BLaER1 treated with 17β-estradiol and CSF1 and Interleukin-3, amounts not matched to agents 10 nM and 100 nM (cell line): ENCODE data around the gene TEF.

Experiments
- H3K27ac ChIP-seq, 11 experiments: shearing (Covaris generic); formaldehyde crosslinking; 2 replicates each; pipeline ENCODE4 v1.8.1; 2022
- H3K27me3 ChIP-seq, 11 experiments: shearing (Covaris generic); formaldehyde crosslinking; 2 replicates each; pipeline ENCODE4 v1.8.1; 2022
- H3K36me3 ChIP-seq, 11 experiments: shearing (Covaris generic); formaldehyde crosslinking; 2 replicates each; pipeline ENCODE4 v1.8.1; 2022
- H3K4me1 ChIP-seq, 10 experiments: shearing (Covaris generic); formaldehyde crosslinking; 2 replicates each; pipeline ENCODE4 v1.8.1; 2022
- H3K4me2 ChIP-seq, 11 experiments: shearing (Covaris generic); formaldehyde crosslinking; 2 replicates each; pipeline ENCODE4 v1.8.1; 2022
- H3K4me3 ChIP-seq, 10 experiments: shearing (Covaris generic); formaldehyde crosslinking; 2 replicates each; pipeline ENCODE4 v1.8.1; 2022
- H3K9ac ChIP-seq, 11 experiments: shearing (Covaris generic); formaldehyde crosslinking; 2 replicates each; pipeline ENCODE4 v1.8.1; 2022
- H3K9me3 ChIP-seq, 11 experiments: shearing (Covaris generic); formaldehyde crosslinking; replicated peaks in 1 of 11; 2 replicates each; pipeline ENCODE4 v1.8.1; 2022
- H4K20me1 ChIP-seq, 11 experiments: shearing (Covaris generic); formaldehyde crosslinking; 2 replicates each; pipeline ENCODE4 v1.8.1; 2022
- Cebpa-rat ChIP-seq, 11 experiments: shearing (Covaris generic); IDR thresholded peaks; 2 replicates each; pipeline ENCODE4 v1.8.1; 2022

Gene TEF

GRCh38 chr22:41367680-41368542 lies 13.8 kb upstream of the TEF start:
- Histone ChIP-seq H3K4me1 (peaks cover 14 to 45% (median 37%) of the 10 kb centered on the region in 10 experiments), H3K27ac (no peak overlapping the region), H3K9me3 (no peaks in the 10 kb centered on the region), H3K36me3 (no peaks in the 10 kb centered on the region), H3K9ac (peak overlapping the region in 4 of 11 experiments; percentile 19 to 51 (median 34); a peak in 6 of 22 replicates), H4K20me1 (peaks cover 0 to 18% (median 0%) of the 10 kb centered on the region in 11 experiments; a peak in 3 of 22 replicates), H3K4me3 (no peak overlapping the region), H3K4me2 (peak overlapping the region; percentile 66 to 83 (median 72)), H3K27me3 (peaks cover 0 to 14% (median 11%) of the 10 kb centered on the region in 11 experiments; a peak in 11 of 22 replicates)
- no peak for TF ChIP-seq Cebpa-rat (IDR thresholded peaks at IDR 0.05)

GRCh38 chr22:41368543-41369423 lies 13.0 kb upstream of the TEF start:
- peaks cover 14 to 45% (median 37%) of the 10 kb centered on the region in 10 experiments for H3K4me1 ChIP-seq
- peak overlapping the region in 3 of 11 experiments; percentile 19 to 51 (median 30); a peak in 5 of 22 replicates for H3K9ac ChIP-seq
- H4K20me1 ChIP-seq = peaks cover 0 to 18% (median 0%) of the 10 kb centered on the region in 11 experiments; a peak in 3 of 22 replicates
- H3K9me3 ChIP-seq = no peaks in the 10 kb centered on the region
- H3K27ac ChIP-seq = peak overlapping the region in 1 of 11 experiments; percentile 20; a peak in 2 of 22 replicates
- H3K4me2 ChIP-seq = peak overlapping the region in 9 of 11 experiments; percentile 38 to 76 (median 69); a peak in 19 of 22 replicates
- H3K27me3 ChIP-seq = peaks cover 0 to 14% (median 11%) of the 10 kb centered on the region in 11 experiments; a peak in 11 of 22 replicates
- H3K4me3 ChIP-seq = no peak overlapping the region
- TF ChIP-seq Cebpa-rat (IDR thresholded peaks at IDR 0.05) = no peak
- no peaks in the 10 kb centered on the region for H3K36me3 ChIP-seq

GRCh38 chr22:41369424-41369745 lies 12.4 kb upstream of the TEF start:
- Histone ChIP-seq H3K4me1 (peaks cover 14 to 45% (median 37%) of the 10 kb centered on the region in 10 experiments), H3K27me3 (peaks cover 0 to 14% (median 11%) of the 10 kb centered on the region in 11 experiments; a peak in 11 of 22 replicates), H3K27ac (peak overlapping the region in 1 of 11 experiments; percentile 20; a peak in 1 of 22 replicates), H4K20me1 (peaks cover 0 to 18% (median 0%) of the 10 kb centered on the region in 11 experiments; a peak in 3 of 22 replicates), H3K36me3 (no peaks in the 10 kb centered on the region), H3K9me3 (no peaks in the 10 kb centered on the region), H3K4me3 (no peak overlapping the region), H3K9ac (peak overlapping the region in 3 of 11 experiments; percentile 19 to 51 (median 30); a peak in 3 of 22 replicates), H3K4me2 (peak overlapping the region in 9 of 11 experiments; percentile 38 to 76 (median 69); a peak in 18 of 22 replicates)
- no peak for TF ChIP-seq Cebpa-rat (IDR thresholded peaks at IDR 0.05)

- Histone ChIP-seq H3K27ac (no peak overlapping the region), H3K4me3 (no peak overlapping the region), H3K9ac (peak overlapping the region in 2 of 11 experiments; percentile 19 to 51; a peak in 1 of 22 replicates), H3K27me3 (peaks cover 0 to 14% (median 11%) of the 10 kb centered on the region in 11 experiments; a peak in 11 of 22 replicates), H3K36me3 (no peaks in the 10 kb centered on the region), H3K4me1 (peaks cover 17 to 45% (median 38%) of the 10 kb centered on the region in 10 experiments), H3K4me2 (peak overlapping the region in 9 of 11 experiments; percentile 38 to 76 (median 69); a peak in 15 of 22 replicates), H4K20me1 (peaks cover 0 to 18% (median 0%) of the 10 kb centered on the region in 11 experiments; a peak in 3 of 22 replicates), H3K9me3 (no peaks in the 10 kb centered on the region)
- no peak for TF ChIP-seq Cebpa-rat (IDR thresholded peaks at IDR 0.05)
These were observed 11.9 kb upstream of the TEF start for GRCh38 chr22:41369837-41370236.

GRCh38 chr22:41377846-41378245 lies 3.9 kb upstream of the TEF start:
- peak overlapping the region in 2 of 11 experiments; percentile 28 to 35; a peak in 3 of 22 replicates for H3K9ac ChIP-seq
- peaks cover 24 to 51% (median 32%) of the 10 kb centered on the region in 10 experiments for H3K4me1 ChIP-seq
- no peak for TF ChIP-seq Cebpa-rat (IDR thresholded peaks at IDR 0.05)
- no peaks in the 10 kb centered on the region for H3K36me3 ChIP-seq
- H3K9me3 ChIP-seq = 0 out of 22 replicates have a peak, but pooled peaks cover 0 to 3% (median 0%) of the 10 kb centered on the region in 11 experiments
- peak overlapping the region; percentile 23 to 79 (median 44); a peak in 20 of 22 replicates for H3K4me2 ChIP-seq
- H3K27me3 ChIP-seq = no peaks in the 10 kb centered on the region
- peaks cover 0 to 5% (median 0%) of the 10 kb centered on the region in 11 experiments; a peak in 3 of 22 replicates for H4K20me1 ChIP-seq
- no peak overlapping the region for H3K27ac ChIP-seq
- H3K4me3 ChIP-seq = no peak overlapping the region

- H3K9me3 ChIP-seq = 0 out of 22 replicates have a peak, but pooled peaks cover 0 to 3% (median 0%) of the 10 kb centered on the region in 11 experiments
- peak overlapping the region; percentile 52 to 81 (median 68) for H3K4me3 ChIP-seq
- H3K4me1 ChIP-seq = peaks cover 37 to 53% (median 40%) of the 10 kb centered on the region in 10 experiments
- H4K20me1 ChIP-seq = peaks cover 0 to 15% (median 0%) of the 10 kb centered on the region in 11 experiments; a peak in 4 of 22 replicates
- peak overlapping the region; percentile 79 to 89 (median 84) for H3K27ac ChIP-seq
- H3K9ac ChIP-seq = peak overlapping the region; percentile 66 to 88 (median 82); a peak in 21 of 22 replicates
- H3K36me3 ChIP-seq = no peaks in the 10 kb centered on the region
- peak overlapping the region; percentile 80 to 96 (median 89) for H3K4me2 ChIP-seq
- H3K27me3 ChIP-seq = no peaks in the 10 kb centered on the region
- TF ChIP-seq Cebpa-rat (IDR thresholded peaks at IDR 0.05) = no peak
These were observed 781 bp upstream of the TEF start for GRCh38 chr22:41380993-41381328.

- peaks cover 33 to 47% (median 39%) of the 10 kb centered on the region in 10 experiments for H3K4me1 ChIP-seq
- TF ChIP-seq Cebpa-rat (IDR thresholded peaks at IDR 0.05) = no peak
- H4K20me1 ChIP-seq = peaks cover 0 to 15% (median 0%) of the 10 kb centered on the region in 11 experiments; a peak in 4 of 22 replicates
- peaks cover 0 to 3% (median under 1%) of the 10 kb centered on the region in 11 experiments; a peak in 6 of 22 replicates for H3K36me3 ChIP-seq
- H3K27me3 ChIP-seq = no peaks in the 10 kb centered on the region
- H3K9ac ChIP-seq = peak overlapping the region; percentile 74 to 90 (median 84)
- 0 out of 22 replicates have a peak, but pooled peaks cover 0 to 3% (median 0%) of the 10 kb centered on the region in 11 experiments for H3K9me3 ChIP-seq
- peak overlapping the region; percentile 63 to 81 (median 70) for H3K4me3 ChIP-seq
- peak overlapping the region; percentile 79 to 88 (median 84) for H3K27ac ChIP-seq
- peak overlapping the region; percentile 79 to 97 (median 92) for H3K4me2 ChIP-seq
These were observed 396 bp downstream of the TEF start for GRCh38 chr22:41382098-41382578.
